Kidney glomerular epithelial cell (primary cell): Measurements from ENCODE around the gene IFNLR1.
A peak's percentile ranks its signal among the peaks of the same experiment; 100 is the strongest.

Source experiments
- DNase-seq: peaks from one replicate; lab custom pipeline; 2025; lab: John Stamatoyannopoulos, UW

Gene IFNLR1

DNA sequence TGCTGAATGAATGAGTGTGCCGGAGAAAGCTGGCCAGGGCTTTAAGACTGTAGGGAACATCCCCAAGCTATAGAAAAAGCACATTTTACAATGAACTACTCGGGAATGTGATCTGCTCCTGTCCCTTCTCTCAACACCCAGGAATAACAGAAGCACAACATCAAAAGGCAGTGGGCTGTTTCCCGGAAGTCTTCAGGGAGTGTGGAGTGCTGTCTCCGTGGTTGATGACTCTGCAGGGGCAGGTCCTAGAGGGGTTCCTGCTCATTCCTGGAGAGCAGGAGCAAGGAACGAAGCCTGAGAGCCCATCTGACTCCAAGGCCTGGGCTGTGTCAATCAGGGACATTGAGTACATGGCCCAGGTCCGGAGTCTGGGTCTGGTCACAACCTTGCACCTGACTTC, 39.3 kb downstream of the IFNLR1 start:
- no peak for DNase-seq

GRCh38 chr1:24147194-24147593, 39.9 kb downstream of the IFNLR1 start:
- DNase-seq: no peak

GRCh38 chr1:24142546-24143534, 44.2 kb downstream of the IFNLR1 start, which contains the start of gene IL22RA1:
Gene IL22RA1 (minus strand): TSS chr1:24143140. CDS start chr1:24143082, 58 bp downstream.
- DNase-seq: no peak

GRCh38 chr1:24141311-24141997, 45.6 kb downstream of the IFNLR1 start:
- no peak for DNase-seq

GRCh38 chr1:24140741-24141181, 46.3 kb downstream of the IFNLR1 start:
- DNase-seq: no peak

DNA sequence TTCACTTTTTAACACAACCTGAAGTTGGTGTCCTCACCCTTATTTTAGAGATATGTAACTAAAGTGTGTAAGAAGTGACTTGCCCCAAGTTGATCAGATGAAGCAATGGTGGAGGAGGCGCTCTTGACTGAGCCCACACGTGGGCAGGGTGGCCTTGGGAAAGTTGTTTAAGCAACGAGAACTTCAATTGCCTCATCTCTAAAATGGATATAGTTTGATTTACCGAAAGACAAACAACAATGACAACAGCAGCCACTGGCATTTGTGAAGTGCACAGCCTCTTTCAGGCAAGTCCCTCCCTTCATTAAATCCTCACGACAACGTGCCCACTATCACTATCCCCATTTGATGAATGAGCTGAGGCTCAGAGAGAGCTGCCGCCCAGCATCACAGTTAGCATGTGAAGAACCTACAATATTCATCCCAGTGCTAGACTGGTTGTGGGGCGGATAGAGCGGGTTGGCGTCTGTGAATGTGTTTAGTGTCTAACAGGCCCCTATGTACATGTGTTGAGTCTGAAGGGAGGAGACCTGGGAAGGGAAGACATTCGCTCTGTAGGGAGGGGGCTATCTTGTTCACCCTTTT, 47.2 kb downstream of the IFNLR1 start:
- DNase-seq: no peak

DNA sequence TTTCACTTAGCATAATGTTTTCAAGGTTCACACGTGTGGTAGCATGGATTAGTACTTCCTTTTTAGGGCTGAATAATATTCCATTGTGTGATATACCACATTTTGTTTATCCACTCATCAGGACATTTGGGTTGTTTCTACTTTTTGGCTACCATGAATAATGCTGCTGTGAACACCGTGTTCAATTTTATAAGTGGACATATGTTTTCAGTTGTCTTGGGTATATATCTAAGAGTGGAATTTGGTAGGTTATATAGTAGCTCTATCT, 47.9 kb downstream of the IFNLR1 start:
- no peak for DNase-seq

GRCh38 chr1:24138476-24139221, 48.4 kb downstream of the IFNLR1 start:
- DNase-seq: no peak

DNA sequence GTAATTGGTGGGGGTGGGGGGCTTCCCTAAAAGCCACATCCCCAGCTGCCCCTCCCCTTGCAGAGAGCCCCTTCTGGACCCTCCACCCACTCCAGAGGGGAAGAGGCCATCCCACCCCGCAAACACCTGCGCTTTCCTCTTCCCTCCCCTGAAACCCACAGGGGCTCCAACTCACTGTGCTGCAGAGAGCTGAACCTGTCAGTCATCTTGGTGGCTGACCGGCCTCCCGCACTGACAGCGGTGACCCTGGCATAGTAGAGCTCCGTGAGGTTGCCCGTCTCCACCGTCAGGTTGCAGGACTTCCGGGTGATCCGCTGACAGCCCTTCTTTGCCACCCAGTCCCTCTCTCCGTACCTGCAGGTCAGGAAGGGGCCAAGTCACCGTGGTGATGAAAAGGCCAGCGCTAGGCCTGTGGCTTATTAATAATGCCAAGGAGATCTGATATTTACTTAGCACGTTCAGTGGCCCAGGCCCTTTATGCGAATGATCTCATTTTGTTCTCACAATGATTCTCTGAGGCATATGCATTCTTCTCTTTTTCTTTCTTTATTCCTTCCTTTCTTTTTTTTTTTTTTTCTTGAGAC, 50.0 kb downstream of the IFNLR1 start:
- no peak for DNase-seq

DNA sequence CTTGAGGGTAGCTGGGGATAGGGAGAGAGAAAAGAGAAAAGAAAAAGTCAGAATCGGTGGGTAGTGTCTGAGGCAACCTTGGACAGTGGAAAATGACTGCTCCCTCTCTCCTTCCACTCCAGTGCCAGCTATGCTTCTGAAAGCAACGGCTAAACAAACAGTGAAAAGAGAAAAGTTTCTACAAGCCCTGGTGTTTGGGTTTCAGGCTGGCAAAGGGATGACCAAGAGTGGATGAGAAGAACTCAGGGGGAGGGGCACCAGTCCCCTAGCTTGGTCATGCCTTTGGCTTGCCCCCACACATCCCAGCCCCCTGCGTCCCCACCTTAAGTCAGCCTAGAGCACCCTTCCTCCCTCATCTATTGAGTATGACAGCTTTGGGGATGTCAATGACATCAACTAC, 52.7 kb downstream of the IFNLR1 start:
- DNase-seq: no peak

DNA sequence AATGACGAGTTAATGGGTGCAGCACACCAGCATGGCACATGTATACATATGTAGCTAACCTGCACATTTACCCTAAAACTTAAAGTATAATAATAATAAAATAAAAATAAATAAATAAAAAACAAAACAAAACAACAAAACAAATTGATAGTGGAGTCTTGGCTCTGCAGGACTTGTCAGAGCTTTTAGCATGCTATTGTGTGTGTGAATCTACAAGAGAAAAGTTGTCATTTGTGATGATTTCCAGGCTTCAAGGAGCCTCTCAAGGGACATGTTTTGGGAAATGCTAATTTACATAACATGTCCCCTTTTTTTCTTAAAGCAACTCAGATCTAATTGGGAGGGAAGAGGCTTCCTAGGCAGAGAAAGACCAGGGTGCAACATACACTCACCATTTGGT, 53.3 kb downstream of the IFNLR1 start:
- DNase-seq: no peak

GRCh38 chr1:24130385-24130784, 56.7 kb downstream of the IFNLR1 start:
- no peak for DNase-seq

DNA sequence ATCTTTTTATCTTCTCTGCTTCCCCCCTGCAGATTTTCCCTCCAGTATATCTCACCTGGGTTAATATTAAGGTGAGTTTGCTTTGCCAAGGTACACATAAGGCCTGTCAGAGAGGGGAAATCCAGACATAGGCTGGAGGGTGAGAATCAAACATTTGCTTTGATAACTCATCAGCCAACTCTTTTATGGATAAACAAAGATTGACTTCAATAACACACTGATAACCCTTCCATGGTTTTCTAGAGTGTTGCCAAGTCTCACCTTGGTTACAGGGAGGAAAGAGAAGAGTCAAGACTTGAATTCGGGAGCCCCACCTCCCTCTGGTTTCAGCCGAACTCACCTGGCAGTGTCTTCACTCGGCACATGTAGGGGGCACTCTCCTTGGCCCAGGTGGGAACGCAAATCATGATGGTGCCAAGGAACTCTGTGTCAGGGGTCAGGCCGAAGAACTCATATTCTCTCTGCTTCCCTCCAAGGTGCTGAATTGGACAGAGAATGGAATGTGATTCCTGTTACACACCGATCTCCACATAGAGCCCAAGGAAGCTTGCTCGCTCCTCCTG, 59.2 kb downstream of the IFNLR1 start:
- DNase-seq: no peak

- DNase-seq: no peak
These were observed 59.8 kb downstream of the IFNLR1 start for GRCh38 chr1:24127134-24127800.

DNA sequence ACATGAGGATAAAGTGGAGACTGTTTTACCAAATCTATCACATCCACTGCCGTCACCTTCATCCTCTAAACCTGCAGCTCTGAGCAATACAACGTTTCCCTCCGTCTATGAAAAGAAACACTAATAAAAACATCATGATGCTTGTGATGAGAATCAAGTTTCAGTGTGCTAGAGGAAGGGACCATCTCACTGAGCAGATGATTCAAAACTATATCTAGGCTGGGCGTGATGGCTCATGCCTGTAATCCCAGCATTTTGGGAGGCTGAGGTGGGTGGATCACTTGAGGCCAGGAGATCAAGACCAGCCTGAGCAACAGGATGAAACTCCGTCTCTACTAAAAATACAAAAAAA, 60.4 kb downstream of the IFNLR1 start:
- no peak for DNase-seq

- DNase-seq: peak; percentile 35
These were observed 60.9 kb downstream of the IFNLR1 start for GRCh38 chr1:24126018-24126671.

DNA sequence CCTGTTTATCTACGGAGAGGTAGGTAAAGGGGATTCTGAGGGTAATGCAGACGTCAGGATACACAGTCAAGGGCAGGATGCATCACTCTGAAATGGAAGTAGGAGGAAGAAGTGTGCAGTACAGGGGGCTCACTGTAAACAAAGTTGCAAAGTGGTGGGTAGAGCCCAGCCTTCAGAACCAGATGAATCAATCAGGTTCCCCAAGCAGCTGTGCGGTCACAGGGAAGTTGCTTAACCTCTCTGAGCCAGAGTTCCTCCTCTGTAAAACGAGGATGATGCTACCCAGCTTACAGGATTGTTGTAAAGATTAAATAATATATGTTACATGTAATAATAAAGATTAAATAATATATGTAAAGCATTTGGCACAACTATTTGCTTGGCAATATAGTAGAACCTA, 61.6 kb downstream of the IFNLR1 start:
- DNase-seq: no peak

DNA sequence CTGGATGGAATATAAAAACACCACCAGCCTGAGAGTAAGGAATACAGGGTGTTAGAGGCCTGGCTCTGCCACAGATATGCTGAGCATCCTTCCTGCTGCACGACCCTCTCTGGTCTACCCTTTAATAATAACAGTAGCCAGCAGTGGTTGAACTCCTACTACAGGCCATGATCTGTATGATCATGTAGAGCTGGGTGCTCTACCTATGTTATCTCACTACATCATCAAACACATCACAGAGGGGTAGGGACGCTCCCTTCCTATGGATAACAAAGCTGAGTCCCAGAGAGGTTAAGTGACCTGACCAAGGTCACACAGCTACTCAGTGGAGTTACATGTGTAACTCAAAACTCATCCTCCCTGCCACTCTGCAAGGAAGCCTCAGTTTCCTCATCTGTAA, 62.1 kb downstream of the IFNLR1 start:
- no peak for DNase-seq

GRCh38 chr1:24123611-24124010, 63.5 kb downstream of the IFNLR1 start:
- no peak for DNase-seq

DNA sequence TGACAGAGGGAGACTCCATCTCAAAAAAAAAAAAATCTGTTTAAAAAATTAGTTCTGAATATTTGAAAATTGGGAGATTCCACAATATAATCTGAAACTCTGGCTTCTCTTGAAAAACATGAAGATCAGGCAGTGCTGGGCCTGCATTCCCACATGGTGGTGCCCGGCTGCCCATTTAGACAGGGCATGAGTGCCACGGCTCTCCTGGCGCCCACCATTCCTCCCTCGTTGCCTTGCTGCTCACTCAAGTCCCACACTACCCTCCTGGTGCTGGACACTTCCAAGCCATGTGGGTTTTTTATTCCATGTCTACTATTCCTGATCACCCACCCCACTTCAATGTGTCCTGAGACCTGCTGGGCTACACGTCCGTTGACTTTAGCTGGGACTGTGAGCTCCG, 64.3 kb downstream of the IFNLR1 start:
- no peak for DNase-seq

GRCh38 chr1:24121406-24121805, 65.7 kb downstream of the IFNLR1 start:
- DNase-seq: no peak
